HTR-8/SVneo (cell line): Measurements from ENCODE around the gene OPTC.
A peak's percentile ranks its signal among the peaks of the same experiment; 100 is the strongest.
"Not testable (repeated sequence)": the region's sequence is repeated elsewhere in the genome, so short reads cannot be mapped to it uniquely, and the experiment has no call there.

Experiments
- DNase-seq: peaks from one replicate; pipeline ENCODE4 v3.0.0; 2011; ENCODE audit warnings: low spot score, mixed read lengths; ENCODE audit not compliant: insufficient read length
- FAIRE-seq: peaks from 2 replicates; lab custom pipeline; 2011; peaks lifted over from hg19 to GRCh38; lab: Jason Lieb, UNC

The OPTC gene

DNA sequence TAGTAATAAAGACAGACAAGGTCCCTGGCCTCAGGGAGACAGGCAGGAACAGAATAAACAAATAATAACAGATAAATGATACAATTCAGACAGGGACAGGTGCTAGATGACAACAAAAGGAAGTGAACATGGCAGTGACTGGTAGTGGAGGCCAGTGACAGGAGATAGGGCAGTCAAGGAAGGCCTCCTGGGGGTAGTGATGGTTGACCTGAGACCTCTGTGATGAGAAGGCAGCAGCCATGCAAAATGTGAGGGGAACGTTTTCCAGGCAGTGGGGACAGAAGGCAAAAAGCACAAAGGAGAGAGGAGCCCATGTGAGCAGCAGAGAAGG is 18.5 kb downstream of the OPTC start:
- peak; percentile 65 for FAIRE-seq

DNA sequence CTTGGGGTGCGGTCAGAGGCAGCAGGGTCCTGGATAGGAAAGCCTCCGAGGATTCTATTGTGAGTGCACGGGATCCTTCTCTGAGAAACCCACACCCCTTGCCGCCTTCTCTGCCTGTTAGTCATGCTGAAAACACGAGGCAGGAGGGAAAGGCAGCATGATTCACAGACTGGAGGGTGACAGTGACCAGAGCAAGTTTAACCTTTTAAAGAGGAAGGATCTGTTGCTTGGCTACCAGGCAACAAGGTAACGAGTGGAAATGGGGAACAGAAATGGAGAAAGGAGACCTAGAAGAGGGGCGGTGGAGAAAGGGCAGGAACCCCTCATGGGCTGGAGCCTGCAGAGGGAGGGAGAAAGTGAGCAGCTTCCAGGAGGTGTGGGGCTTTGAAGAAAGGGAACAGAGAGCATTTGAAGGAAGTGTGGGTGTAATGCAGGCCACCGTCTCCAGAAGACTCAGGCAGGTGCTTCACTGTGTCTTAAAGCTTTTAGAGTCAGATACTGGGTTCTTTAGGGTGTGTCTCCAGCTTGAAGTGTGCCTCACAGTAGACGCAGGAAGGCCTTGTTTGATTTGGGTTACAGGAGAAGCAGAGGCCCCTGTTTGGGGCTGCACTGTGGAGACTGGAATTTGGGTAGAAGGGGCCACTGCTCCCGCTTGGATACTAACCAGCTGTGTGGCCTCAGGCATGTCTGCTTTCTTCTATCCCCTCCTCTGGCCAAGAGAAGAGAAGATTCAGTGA is 19.1 kb downstream of the OPTC start:
- DNase-seq (peak; percentile 91), FAIRE-seq (peak; percentile 93)

More for the DNA sequence above, 18.5 kb downstream of the OPTC start:
- DNase-seq: no peak

DNA sequence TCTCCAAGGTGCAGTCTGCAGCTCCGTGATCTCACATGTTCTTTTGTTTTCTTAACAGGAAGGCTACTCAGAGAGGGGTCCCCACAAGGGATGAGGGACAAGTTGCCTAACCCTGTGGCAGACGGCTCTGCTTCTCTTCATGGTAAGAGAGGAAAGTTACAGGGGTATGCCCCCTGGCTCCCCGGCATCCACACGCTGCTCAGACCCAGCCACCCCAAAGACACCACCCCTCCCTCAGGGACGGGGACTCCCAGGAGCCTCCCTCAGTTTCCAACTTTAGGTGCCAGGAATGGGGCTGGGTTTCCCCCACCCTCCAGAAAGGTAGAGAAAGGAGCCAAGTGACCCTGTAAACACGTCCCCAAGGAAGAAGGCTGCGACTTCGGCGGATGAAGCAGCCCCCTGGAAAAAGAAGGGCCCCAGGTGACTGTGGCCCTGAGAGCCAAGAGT is 19.7 kb downstream of the OPTC start:
- FAIRE-seq: no peak
- no peak for DNase-seq

DNA sequence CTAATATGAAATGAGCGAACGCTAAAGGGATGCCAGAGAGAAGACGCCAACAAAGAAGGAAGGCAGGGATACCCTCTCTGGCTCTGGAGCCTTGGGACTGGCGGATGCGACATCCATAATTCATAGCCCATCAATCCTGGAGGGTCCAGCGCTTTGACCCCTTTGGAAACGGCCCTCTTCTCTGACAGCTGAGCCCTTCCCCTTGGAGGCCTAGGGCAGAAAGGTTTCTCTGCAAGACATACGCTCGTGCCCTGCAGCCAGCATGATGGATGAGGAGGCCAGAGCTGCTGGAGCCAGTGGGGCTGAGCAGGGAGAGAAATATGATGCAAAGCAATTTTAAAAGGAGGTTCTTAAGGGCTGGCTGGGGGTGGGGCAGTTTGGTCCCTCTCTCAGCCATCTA is 22.2 kb downstream of the OPTC start:
- FAIRE-seq: no peak
- DNase-seq: no peak

DNA sequence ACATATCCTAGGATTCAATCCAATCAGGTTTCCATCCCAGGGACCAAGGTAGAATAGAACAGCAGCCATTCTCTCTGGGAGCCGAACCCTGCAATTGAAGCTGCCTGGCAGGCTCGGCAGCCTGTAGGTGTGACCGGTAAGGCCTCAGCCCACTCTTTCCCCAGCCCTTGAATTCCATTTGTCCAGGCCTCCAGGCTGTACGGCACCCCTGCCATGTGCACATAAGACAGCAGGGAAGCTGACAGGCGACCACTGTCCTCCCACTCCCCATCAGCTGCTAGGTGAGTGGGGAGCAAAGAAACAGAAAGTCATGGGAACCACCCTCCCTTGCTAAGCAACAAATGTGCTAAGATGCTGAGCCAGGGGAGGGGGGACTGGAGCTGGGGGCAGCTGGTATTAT is 23.0 kb downstream of the OPTC start:
- DNase-seq (no peak), FAIRE-seq (peak; percentile 74)

DNA sequence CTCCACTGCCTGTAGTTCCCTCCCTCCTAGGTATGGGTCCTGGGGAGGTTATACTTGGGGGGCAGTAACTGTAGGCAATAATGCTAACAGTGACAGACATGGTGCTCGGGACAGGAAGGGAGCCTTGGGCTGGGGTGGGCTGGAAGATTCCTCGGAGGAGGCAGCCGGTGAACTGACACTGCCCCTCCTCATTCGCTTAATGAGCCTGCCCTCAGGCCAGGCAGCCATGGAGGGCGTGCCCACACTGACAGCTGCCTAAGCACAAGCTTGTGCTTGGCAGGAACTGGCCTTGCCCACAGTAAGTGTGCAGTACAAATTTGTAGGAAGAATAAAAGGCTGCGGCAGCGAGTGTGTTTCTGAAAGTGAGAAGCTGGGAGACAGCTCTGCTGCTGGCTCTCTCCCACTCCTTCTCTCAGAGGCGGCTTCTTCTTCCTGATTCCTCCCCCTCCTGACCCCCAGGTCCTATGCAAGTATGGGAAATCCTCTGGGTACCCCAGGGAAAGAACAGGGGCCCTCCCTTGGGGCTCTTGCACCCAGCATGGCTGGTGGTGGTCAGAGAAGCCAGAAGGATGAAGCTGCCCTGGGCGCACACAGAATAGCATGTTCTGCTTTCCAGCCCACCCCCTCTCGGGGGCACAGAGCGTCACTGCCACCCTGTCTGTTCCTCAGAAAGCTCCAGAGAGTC is 23.6 kb downstream of the OPTC start:
- DNase-seq (no peak), FAIRE-seq (no peak)

DNA sequence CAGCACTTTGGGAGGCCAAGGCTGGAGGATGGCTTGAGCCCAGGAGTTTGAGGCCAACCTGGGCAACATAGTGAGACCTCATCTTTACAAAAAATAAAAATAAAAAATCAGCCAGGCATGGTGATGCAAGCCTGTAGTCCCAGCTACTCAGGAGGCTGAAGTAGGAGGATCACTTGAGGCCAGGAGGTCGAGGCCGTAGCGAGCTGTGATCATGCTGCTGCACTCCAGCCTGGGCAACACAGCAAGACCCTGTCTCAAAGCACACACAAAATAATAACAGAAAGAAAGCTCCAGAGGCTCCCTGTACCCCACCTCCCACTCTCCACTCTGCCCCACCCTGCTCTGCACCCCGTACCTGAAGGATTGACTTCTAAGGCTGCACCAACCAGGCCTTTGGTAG is 24.2 kb downstream of the OPTC start:
- not testable (repeated sequence) for DNase-seq, FAIRE-seq

DNA sequence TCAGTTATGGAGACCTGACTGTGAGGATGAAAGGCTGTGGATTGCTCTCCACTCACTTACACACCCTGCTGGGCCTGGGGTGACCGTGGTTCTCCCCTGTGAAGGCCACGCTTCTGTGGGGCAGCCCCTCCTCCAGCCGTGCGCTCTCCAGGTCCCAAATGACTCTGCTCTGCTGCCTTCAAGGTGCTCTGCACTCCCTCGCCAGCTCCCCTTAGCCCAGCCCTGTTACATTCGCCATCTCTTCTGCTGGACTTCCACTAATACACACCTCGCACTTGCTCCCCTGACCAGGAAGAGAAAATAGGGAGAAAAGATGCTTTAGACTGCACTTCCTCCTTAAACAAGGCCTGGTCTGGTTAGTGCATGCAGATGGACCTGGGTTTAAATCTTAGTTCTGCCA is 24.6 kb downstream of the OPTC start:
- no peak for FAIRE-seq
- DNase-seq: no peak

DNA sequence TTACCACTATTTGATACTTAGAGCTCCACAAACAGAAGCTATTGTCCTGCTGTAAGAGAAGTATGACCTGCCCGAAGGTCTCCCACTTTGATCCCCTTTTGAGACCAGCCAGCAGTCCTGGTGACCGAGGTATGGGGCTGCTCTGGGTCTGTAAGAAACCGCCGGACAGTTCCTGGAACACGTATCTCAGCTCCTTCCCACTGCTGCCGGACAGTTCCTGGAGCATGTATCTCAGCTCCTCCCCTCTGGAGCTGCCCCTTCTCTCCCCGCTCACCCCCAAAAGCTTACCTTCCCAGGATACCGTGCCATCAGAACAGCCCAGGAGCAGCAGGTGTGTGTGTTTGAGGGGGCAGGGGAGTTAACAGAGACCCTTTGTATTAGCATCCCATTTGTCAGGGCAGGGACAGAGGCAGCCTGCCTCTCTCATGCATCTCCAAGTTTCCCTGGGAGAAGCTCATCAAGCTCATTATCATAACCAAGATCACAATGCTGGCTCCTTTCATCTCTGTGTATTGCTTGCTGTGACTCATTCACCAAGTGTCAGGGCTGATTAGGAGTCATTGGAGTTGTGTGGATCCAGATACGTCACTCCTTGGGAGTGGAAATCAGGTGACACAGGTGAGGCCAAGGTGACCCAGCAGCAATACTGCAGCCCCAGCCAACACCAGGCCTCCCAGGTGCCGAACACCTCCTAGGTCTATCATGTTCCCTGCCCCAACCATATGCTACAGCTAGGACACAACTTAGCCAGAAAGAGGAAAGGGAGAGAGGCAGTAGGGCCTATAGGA is 25.3 kb downstream of the OPTC start:
- DNase-seq: no peak
- FAIRE-seq: no peak

DNA sequence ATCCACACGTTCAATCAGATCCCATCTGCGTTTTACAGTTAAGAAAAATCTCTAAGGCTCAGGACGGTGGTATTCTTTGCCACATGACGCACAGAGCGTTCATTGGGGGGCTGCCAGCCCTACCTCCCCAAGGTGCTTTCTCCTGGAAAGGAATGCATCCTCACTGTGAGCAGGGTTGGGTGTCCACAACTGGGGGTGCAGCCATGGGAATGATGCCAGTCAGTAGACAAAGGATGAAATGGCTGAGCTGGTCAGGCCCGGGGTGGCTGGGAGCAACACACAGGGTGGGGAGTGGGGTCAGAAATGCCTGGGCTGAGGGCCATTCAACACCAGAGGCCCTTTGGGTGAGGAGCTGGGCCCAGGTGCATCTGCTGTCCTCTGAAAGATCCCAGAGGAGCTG is 25.9 kb downstream of the OPTC start:
- DNase-seq: no peak
- peak; percentile 4 for FAIRE-seq

DNA sequence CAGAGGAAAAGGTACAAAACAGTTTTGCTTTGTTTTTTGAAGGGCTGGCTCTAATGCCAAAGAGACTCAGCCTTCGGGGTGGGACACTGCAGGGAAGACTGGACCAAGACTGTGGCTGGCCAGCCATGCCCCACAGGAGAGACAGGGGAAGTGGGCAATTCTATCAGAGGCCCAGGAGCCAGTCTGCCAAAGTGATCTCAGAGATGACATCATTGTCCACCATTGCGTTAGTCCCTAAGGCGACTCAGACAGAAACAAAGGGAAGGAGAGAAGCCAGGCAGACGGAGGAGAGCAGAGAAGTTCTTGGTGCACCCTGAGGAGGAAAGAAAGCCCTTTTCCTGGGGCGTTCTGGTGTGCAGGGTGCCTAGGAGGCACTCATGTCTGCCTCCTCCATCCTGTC is 26.4 kb downstream of the OPTC start:
- DNase-seq: no peak
- FAIRE-seq: peak; percentile 20

DNA sequence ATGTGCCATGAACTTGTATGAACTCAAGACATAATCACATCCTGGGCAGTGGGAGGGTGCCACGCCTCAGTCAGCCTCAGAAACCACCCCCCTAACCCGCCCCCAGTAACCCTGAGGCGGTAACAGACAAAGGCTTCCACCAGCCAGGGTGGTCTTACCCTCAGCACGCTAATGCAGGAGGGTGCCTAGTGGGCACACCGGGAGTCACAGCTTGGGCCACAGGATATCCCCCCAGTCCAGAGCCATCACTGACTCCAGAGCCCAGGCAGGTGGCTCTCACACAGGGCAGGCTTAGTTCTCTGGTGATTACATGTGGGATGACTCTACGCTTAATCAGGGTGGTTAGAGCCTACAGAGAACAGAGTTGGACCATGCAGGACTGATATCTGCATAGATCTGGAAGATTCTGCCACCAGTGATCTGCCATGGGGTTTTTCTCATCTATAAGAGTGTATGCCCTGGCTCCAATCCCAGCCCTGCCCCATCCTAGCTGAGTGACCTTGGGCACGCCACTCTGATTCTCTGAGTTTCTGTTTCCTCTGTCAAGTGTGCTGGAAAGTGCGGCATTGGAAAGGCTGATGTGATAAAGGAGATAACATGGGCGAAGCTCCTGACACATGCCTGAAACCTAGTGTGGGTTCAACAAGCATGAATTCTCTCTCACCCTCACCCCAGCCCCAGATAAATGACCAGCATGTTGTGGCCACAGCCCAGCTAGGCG is 27.3 kb downstream of the OPTC start:
- DNase-seq (no peak), FAIRE-seq (no peak)

DNA sequence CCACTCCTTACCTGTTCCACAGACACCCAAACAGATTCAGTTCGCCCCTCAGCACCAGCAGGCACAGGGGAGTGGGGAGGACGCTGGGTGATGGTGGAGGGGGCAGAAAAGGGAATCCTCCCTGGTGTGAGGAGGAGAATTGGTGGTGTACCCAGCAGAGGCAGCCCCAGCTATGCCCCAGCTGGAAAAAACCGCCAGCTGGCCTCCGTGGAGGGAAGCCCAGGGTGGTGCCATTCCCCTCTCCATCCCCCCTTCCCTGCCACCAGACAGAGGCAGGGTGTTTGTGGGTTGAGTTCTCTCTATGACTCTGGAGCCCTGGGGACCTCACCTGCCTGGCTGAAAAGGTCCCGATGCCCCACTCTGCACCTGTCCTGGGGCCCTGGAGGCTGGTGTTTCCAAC is 27.9 kb downstream of the OPTC start:
- FAIRE-seq (no peak), DNase-seq (no peak)

DNA sequence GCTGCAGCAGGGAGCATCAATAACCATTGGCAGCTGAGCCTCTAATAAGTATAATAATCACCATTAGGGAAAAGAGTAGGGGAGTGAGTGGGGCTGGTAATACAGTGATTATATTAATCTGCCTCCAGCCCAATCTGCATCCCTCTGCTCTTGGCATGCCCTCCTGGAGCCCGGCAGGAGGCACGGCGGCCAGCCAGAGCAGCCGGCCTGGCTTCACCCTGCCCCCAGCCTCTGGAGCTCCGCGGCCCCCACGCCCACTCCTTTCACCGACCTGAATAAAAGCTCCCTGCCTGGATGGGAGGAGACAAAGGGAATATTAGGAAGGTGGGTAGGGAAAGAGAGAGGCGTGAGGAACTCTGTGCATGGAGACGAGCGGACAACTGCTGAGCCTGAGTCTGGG is 28.3 kb downstream of the OPTC start:
- no peak for DNase-seq

DNA sequence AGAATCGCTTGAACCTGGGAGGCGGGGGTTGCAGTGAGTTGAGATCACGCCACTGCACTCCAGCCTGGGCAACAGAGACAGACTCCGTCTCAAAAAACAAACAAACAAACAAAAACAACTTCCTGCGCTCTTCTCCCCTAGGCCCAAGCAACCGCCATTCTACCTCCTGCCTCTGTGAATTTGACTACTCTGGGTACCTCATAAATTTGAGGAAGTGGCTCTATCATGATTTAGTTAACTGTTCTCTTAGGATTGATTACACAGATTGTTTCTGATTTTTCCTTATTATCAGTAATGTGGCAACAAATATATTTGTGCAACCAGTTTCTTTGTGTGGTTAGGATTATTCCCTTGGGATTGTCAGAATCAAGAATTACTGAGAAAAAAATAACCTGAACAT is 29.7 kb downstream of the OPTC start:
- DNase-seq: no peak

More for the DNA sequence above, 28.3 kb downstream of the OPTC start:
- no peak for FAIRE-seq

DNA sequence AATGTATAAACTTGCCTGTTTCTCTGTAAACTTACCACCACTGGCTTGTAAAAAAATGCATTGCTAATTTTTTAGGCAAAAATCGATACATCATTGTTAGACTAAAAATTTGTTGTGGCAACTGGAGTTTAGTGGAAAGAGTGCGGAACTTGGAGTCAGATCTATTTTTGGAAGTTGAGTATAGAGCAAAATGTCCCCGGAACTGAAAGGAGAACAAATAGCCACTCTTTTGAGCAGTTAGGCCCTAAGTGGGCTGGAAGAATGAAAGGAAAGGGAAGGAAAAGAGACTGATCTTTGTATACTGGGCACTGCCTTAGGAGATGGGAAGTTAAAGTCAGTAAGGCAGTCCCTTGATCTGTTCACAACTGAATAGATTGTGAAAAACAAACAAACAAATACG is 30.2 kb downstream of the OPTC start:
- FAIRE-seq: no peak
- no peak for DNase-seq

More for the DNA sequence above, 29.7 kb downstream of the OPTC start:
- no peak for FAIRE-seq

DNA sequence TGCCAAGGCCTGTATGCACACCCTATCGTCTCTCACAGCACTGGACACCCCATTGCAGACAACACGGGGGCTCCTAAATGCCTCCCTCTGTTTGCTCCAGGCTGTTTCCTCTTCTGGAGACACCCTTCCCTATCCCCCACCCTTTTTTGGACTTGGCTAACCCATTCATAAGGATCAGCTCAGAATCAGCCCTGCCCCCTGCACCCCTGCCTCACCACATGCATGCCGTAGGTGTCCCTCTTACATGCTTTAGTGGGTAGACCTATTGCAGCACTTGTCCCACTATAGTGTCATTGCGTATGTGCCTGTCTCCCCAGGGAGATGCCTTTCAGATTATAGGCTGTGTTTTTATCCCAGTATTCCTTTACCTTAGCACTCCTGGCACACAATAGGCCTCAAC is 30.9 kb downstream of the OPTC start:
- no peak for FAIRE-seq
- DNase-seq: no peak

DNA sequence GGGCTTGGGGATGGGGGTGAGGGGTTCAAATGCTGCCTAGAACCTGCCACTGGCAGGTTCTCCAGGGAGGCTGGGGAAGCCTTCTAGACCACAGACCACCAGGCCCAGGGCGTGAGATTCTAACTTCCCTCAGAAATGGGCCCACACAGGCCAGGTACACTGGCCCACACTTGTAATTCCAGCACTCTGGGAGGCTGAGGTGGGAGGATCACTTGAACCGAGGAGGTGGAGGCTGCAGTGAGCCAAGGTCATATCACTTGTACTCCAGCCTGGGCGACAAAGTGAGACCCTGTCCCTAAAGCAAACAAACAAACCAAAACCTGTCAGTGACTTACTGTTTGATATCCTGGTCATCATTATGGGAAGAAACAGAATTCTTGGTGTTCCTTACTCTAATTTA is 31.7 kb downstream of the OPTC start:
- DNase-seq (no peak), FAIRE-seq (peak; percentile 42)

DNA sequence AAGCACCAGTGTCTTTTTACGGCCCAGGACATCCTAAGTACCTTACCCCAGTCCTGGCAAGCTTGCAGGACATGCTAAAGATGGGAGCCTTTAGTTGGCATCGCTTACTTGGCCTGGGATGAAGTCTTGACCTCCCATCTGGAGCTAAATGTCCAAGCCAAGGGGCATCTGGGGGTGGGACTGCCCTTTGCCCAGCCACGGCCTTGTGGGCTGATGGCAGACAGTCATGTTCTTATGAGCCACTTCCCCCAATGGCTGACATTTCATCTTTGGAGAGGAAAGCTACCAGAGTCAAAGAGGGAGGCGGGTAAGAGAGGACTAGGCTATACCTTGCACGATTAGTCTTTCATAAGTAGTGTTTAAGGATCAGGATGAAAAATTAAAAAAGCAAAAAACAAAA is 32.2 kb downstream of the OPTC start:
- no peak for FAIRE-seq
- DNase-seq: no peak

DNA sequence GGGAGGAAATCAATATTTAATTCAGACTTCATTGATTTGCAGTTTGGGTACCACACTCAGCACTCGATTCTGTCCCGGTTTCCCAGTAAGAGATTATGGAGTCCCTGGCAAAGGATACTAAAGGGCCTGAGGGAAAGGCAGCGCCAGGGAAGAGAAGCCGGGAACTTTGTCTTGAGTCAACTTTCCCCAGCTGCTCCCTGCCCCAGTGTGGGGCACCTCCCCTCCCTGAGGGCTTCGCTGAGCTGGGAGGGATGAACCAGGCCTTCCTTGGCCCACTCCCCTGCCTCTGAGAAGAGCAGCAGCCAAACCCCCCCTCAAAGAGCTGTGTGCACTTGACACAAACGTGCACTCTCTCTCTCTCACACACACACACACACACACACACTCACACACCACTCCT is 32.6 kb downstream of the OPTC start:
- no peak for DNase-seq
- FAIRE-seq: no peak

DNA sequence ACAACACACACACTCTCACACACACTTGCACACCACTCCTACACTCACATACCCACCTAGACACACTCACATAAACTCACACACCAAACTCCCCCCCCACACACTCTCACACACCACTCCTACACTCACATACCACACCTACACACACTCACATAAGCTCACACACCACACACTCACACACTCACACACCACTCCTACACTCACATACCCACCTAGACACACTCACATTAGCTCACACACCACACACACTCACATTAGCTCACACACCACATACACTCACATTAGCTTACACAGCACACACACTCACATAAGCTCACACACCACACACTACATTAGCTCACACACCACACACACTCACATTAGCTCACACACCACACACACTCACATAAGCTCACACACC is 33.1 kb downstream of the OPTC start:
- DNase-seq (no peak), FAIRE-seq (peak; percentile 99)
